Measurements from ENCODE around the gene CDYL. TPM values are rescaled to one million over a fixed set of nuclear protein-coding genes. Genes with fewer than 3 reads are reported as not detected.

Gene CDYL
- total RNA-seq, 1 donor from 2014 or later, result 31.9 TPM

DNA sequence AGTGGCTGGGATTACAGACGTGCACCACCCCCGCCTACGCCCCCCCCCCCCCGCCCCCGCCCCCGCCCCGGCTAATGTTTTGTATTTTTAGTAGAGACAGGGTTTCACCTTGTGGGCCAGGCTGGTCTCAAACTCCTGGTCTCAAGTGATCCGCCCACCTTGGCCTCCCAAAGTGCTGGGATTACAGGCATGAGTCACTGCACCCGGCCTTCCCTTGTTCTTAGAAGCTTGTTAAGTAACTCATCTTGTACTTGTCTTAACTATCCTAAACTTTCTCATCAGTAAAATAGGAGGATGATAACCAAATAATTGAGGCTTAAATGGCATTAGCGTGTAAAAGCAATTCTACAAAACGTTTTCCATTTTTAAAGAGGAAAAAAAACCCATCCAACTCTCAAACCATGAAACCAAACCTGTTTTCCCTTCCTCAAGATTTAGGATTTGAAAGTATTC, 4.2 kb downstream of the CDYL start:
- Histone ChIP-seq H3K27me3 (no peaks in the 10 kb centered on the region), H3K4me1 (peaks cover 33% of the 10 kb centered on the region), H3K36me3 (no peaks in the 10 kb centered on the region), H3K27ac (no peak overlapping the region), H3K4me3 (no peak overlapping the region), H3K9me3 (no peaks in the 10 kb centered on the region)
- intact Hi-C loops (cut with DNase I), result no loop called here
- TF ChIP-seq, protein P1, sequence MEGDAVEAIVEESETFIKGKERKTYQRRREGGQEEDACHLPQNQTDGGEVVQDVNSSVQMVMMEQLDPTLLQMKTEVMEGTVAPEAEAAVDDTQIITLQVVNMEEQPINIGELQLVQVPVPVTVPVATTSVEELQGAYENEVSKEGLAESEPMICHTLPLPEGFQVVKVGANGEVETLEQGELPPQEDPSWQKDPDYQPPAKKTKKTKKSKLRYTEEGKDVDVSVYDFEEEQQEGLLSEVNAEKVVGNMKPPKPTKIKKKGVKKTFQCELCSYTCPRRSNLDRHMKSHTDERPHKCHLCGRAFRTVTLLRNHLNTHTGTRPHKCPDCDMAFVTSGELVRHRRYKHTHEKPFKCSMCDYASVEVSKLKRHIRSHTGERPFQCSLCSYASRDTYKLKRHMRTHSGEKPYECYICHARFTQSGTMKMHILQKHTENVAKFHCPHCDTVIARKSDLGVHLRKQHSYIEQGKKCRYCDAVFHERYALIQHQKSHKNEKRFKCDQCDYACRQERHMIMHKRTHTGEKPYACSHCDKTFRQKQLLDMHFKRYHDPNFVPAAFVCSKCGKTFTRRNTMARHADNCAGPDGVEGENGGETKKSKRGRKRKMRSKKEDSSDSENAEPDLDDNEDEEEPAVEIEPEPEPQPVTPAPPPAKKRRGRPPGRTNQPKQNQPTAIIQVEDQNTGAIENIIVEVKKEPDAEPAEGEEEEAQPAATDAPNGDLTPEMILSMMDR (IDR thresholded peaks at IDR 0.05), result no peak
- no peak for TF ChIP-seq POLR2AphosphoS5 (IDR thresholded peaks at IDR 0.05; ENCODE audit: insufficient read depth in 1 of 2, low read depth in 1 of 2)
- TF ChIP-seq POLR2A (IDR thresholded peaks at IDR 0.05), result no peak
- DNase-seq (ENCODE audit: extremely low spot score in 2 of 2), result no peak

DNA sequence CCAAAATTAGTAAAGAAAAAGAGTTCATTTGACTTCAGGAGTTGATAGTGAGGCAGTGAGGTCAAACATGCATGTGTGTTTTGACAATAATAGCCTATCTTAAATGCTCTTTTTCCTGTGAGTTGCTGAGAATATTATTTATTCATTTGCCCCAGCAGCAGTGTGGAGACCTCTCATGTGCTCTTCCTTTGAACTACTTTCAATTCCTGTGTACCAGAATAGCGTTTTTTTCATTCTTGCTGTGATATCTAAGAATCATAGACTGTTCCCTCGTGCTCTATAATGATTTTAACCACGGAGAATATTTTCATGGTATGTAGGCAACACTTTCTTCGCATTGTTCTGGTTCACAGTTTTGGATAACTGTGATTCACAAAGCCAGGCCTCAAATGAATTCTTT, 5.2 kb downstream of the CDYL start:
- intact Hi-C loops (cut with DNase I), result no loop called here
- Histone ChIP-seq H3K27me3 (no peaks in the 10 kb centered on the region), H3K4me1 (peaks cover 38% of the 10 kb centered on the region), H3K4me3 (no peak overlapping the region), H3K27ac (no peak overlapping the region), H3K9me3 (no peaks in the 10 kb centered on the region), H3K36me3 (no peaks in the 10 kb centered on the region)
- no peak for DNase-seq (ENCODE audit: extremely low spot score in 2 of 2)
- TF ChIP-seq, protein P1 (IDR thresholded peaks at IDR 0.05), result no peak
- TF ChIP-seq POLR2AphosphoS5 (IDR thresholded peaks at IDR 0.05; ENCODE audit: insufficient read depth in 1 of 2, low read depth in 1 of 2) (no peak), POLR2A (IDR thresholded peaks at IDR 0.05) (no peak)

DNA sequence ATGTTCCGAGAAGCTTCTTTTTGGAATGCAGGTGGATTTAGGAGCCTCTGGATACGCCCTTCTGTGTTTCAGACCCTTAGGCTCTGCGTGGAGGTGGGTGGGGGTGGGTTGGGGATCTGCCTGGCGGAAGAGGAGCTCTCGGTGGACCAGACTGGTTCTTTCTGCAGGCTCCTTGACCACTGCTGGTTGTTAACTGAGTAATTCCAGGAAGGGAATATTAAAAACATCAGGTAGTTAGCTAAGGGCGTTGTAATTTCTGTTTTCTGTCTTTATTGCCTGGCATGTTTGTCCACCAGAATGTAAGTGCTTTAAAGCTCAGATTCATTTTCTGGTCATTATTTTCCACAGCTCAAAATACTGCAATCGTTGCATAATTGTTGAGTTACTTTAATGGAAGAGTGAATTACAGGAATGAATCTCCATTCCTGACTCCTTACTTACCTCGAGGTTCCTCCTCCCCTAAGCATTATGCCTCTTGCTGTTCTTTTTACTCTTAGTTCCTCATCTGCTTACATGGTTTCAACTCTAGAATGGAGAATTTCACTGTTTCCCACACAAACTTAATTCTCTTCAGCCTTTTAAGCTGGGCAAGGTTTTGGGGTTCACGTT, 5.9 kb downstream of the CDYL start:
- H3K9me3 ChIP-seq, result no peaks in the 10 kb centered on the region
- no peaks in the 10 kb centered on the region for H3K36me3 ChIP-seq
- H3K4me1 ChIP-seq, result peaks cover 45% of the 10 kb centered on the region
- intact Hi-C loops (cut with DNase I), result no loop called here
- TF ChIP-seq, protein P1 (IDR thresholded peaks at IDR 0.05), result no peak
- TF ChIP-seq POLR2A (IDR thresholded peaks at IDR 0.05), result no peak
- TF ChIP-seq POLR2AphosphoS5 (IDR thresholded peaks at IDR 0.05; ENCODE audit: insufficient read depth in 1 of 2, low read depth in 1 of 2), result no peak
- no peak for DNase-seq (ENCODE audit: extremely low spot score in 2 of 2)
- no peak overlapping the region for H3K4me3 ChIP-seq
- H3K27me3 ChIP-seq, result no peaks in the 10 kb centered on the region
- H3K27ac ChIP-seq, result no peak overlapping the region

DNA sequence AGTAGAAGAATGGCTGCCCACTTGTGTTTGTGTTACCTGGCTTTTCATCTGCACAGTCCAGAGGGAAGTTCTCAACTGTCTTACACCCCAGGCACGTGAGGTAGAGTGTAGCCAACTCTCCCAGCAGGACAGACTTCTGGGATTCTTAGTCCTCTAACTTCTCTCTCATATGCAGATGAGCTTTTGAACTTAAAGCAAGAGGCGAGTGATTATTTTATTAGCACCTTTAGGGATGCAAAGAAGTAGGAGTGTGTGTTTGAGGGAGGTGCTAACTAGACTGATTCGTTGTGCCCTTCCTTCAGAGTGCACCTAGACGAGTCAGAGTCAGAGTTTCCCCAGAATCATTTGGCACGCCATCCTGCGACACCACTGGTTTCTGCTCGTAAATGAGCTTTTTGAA, 10.8 kb downstream of the CDYL start:
- H3K27me3 ChIP-seq, result no peaks in the 10 kb centered on the region
- H3K4me1 ChIP-seq, result peaks cover 38% of the 10 kb centered on the region
- no peak overlapping the region for H3K27ac ChIP-seq
- TF ChIP-seq POLR2A (IDR thresholded peaks at IDR 0.05) (no peak), POLR2AphosphoS5 (IDR thresholded peaks at IDR 0.05; ENCODE audit: insufficient read depth in 1 of 2, low read depth in 1 of 2) (no peak)
- intact Hi-C loops (cut with DNase I), result no loop called here
- H3K36me3 ChIP-seq, result no peaks in the 10 kb centered on the region
- H3K4me3 ChIP-seq, result no peak overlapping the region
- no peak for DNase-seq (ENCODE audit: extremely low spot score in 2 of 2)
- no peaks in the 10 kb centered on the region for H3K9me3 ChIP-seq

DNA sequence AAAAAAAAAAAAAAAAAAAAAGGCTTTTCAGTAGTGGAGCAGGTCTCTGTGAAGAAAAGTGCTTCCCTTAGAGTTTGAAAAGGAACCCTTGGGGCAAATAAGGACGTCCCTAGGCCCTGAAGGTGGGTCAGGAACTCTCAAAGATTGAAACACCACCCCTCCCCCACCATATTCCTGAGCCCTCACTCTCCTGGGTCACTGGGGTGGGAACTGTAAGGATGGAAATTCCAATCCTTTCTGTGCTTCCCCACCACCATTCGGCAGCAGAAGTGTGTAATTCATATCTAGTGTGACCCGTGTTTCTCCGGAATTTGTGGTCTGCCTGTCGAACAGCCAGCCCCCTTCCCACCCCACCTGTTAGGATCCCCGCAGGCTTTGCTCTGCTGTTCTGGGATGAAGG, 12.3 kb downstream of the CDYL start:
- H3K4me3 ChIP-seq, result no peak overlapping the region
- H3K36me3 ChIP-seq, result no peaks in the 10 kb centered on the region
- peaks cover 35% of the 10 kb centered on the region for H3K4me1 ChIP-seq
- H3K9me3 ChIP-seq, result no peaks in the 10 kb centered on the region
- intact Hi-C loops (cut with DNase I), result no loop called here
- TF ChIP-seq POLR2AphosphoS5 (IDR thresholded peaks at IDR 0.05; ENCODE audit: insufficient read depth in 1 of 2, low read depth in 1 of 2) (no peak), POLR2A (IDR thresholded peaks at IDR 0.05) (no peak)
- TF ChIP-seq, protein P1 (IDR thresholded peaks at IDR 0.05), result no peak
- DNase-seq (ENCODE audit: extremely low spot score in 2 of 2), result no peak
- H3K27ac ChIP-seq, result no peak overlapping the region
- no peaks in the 10 kb centered on the region for H3K27me3 ChIP-seq
